ENCODE results near the gene WDFY4. TPM values are rescaled to one million over a fixed set of nuclear protein-coding genes. Genes with fewer than 3 reads are reported as not detected.

WDFY4 gene
- polyA plus RNA-seq, 1 of the 3 experiments (the other 2 are of a cell fraction): not detected

- Histone ChIP-seq H3K4me2 (no peak overlapping the region), H3K79me2 (ENCODE audit: insufficient read depth) (no peaks in the 10 kb centered on the region), H4K20me1 (ENCODE audit: insufficient read depth) (no peaks in the 10 kb centered on the region), H3K27ac (ENCODE audit: low read depth in 2 of 2, low read length in 1 of 2) (no peak overlapping the region), H3K4me1 (ENCODE audit: control insufficient read depth in 1 of 2, insufficient read depth in 2 of 2, low read depth in 1 of 2, low read length in 1 of 2) (no peaks in the 10 kb centered on the region; a peak in 1 of 4 replicates), H3K9me2 (no peaks in the 10 kb centered on the region), H2AFZ (ENCODE audit: low read depth) (no peak overlapping the region), H3K36me3 (replicated peaks in 1 of 2; ENCODE audit: control insufficient read depth in 1 of 2, insufficient read depth in 2 of 2, low read length in 1 of 2) (no peaks in the 10 kb centered on the region), H3F3A (replicated peaks; ENCODE audit: insufficient read depth) (no peaks in the 10 kb centered on the region), H3K4me3 (ENCODE audit: low read depth in 2 of 2, low read length in 1 of 2) (no peak overlapping the region), H3K27me3 (ENCODE audit: insufficient read depth) (no peaks in the 10 kb centered on the region), H3K9ac (no peak overlapping the region), H3K9me3 (no peaks in the 10 kb centered on the region)
- no peak for DNase-seq
- POLR2A ChIA-PET: no interaction called here
- TF ChIP-seq, protein P1, sequence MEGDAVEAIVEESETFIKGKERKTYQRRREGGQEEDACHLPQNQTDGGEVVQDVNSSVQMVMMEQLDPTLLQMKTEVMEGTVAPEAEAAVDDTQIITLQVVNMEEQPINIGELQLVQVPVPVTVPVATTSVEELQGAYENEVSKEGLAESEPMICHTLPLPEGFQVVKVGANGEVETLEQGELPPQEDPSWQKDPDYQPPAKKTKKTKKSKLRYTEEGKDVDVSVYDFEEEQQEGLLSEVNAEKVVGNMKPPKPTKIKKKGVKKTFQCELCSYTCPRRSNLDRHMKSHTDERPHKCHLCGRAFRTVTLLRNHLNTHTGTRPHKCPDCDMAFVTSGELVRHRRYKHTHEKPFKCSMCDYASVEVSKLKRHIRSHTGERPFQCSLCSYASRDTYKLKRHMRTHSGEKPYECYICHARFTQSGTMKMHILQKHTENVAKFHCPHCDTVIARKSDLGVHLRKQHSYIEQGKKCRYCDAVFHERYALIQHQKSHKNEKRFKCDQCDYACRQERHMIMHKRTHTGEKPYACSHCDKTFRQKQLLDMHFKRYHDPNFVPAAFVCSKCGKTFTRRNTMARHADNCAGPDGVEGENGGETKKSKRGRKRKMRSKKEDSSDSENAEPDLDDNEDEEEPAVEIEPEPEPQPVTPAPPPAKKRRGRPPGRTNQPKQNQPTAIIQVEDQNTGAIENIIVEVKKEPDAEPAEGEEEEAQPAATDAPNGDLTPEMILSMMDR (IDR thresholded peaks at IDR 0.05): no peak
- no peak for TF ChIP-seq NRF1 (IDR thresholded peaks at IDR 0.05; ENCODE audit: low read depth, low read length)
- TF ChIP-seq, protein P2, sequence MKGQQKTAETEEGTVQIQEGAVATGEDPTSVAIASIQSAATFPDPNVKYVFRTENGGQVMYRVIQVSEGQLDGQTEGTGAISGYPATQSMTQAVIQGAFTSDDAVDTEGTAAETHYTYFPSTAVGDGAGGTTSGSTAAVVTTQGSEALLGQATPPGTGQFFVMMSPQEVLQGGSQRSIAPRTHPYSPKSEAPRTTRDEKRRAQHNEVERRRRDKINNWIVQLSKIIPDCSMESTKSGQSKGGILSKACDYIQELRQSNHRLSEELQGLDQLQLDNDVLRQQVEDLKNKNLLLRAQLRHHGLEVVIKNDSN (IDR thresholded peaks at IDR 0.05; ENCODE audit: borderline replicate concordance, low read depth): no peak
- no peak for TF ChIP-seq RFX5 (IDR thresholded peaks at IDR 0.05; ENCODE audit: low read length)
- TF ChIP-seq RAD21 (IDR thresholded peaks at IDR 0.05; ENCODE audit: low read length): no peak
- no peak for TF ChIP-seq SIN3A (IDR thresholded peaks at IDR 0.05; ENCODE audit: borderline replicate concordance, low read depth, low read length)
- no peak for TF ChIP-seq FOSL2 (IDR thresholded peaks at IDR 0.05; ENCODE audit: borderline replicate concordance, low read depth)
- no peak for TF ChIP-seq YY1 (IDR thresholded peaks at IDR 0.05; ENCODE audit: low read depth)
- TF ChIP-seq POLR2AphosphoS5 (IDR thresholded peaks at IDR 0.05; ENCODE audit: low read depth, low read length): no peak
- TF ChIP-seq FOXM1 (IDR thresholded peaks at IDR 0.05; ENCODE audit: low read depth): no peak
- TF ChIP-seq TCF12 (IDR thresholded peaks at IDR 0.05): no peak
- TF ChIP-seq TEAD4 (IDR thresholded peaks at IDR 0.05; ENCODE audit: borderline replicate concordance, insufficient read depth): no peak
- no peak for TF ChIP-seq GABPA (IDR thresholded peaks at IDR 0.05; ENCODE audit: low read depth)
- TF ChIP-seq MXI1 (IDR thresholded peaks at IDR 0.05; ENCODE audit: low read depth, low read length): no peak
- TF ChIP-seq SMC3 (IDR thresholded peaks at IDR 0.05; ENCODE audit: low read depth, low read length): no peak
- CTCF ChIA-PET: no interaction called here
- 53% methylated on average over 9 of the region's 9 CpGs for WGBS (ENCODE audit: low lambda C conversion rate)
Observed at GRCh38 chr10:48794074-48794473, 109.4 kb downstream of the WDFY4 start.

- no peaks in the 10 kb centered on the region for H3K36me3 ChIP-seq (replicated peaks in 1 of 2; ENCODE audit: control insufficient read depth in 1 of 2, insufficient read depth in 2 of 2, low read length in 1 of 2)
- peaks cover 0 to 2% of the 10 kb centered on the region in 2 experiments; a peak in 1 of 4 replicates for H3K4me1 ChIP-seq (ENCODE audit: control insufficient read depth in 1 of 2, insufficient read depth in 2 of 2, low read depth in 1 of 2, low read length in 1 of 2)
- no peaks in the 10 kb centered on the region for H3K9me2 ChIP-seq
- H3K27ac ChIP-seq (ENCODE audit: low read depth in 2 of 2, low read length in 1 of 2): no peak overlapping the region
- TF ChIP-seq RAD21 (IDR thresholded peaks at IDR 0.05; ENCODE audit: low read length): no peak
- TF ChIP-seq RFX5 (IDR thresholded peaks at IDR 0.05; ENCODE audit: low read length): no peak
- TF ChIP-seq MAX (IDR thresholded peaks at IDR 0.05; ENCODE audit: low read depth): no peak
- TF ChIP-seq TEAD4 (IDR thresholded peaks at IDR 0.05; ENCODE audit: borderline replicate concordance, insufficient read depth): no peak
- TF ChIP-seq NFIC (IDR thresholded peaks at IDR 0.05; ENCODE audit: borderline replicate concordance): no peak
- TF ChIP-seq, protein P1 (IDR thresholded peaks at IDR 0.05): no peak
- TF ChIP-seq MEF2A (IDR thresholded peaks at IDR 0.05; ENCODE audit: borderline replicate concordance, low read depth): no peak
- no peak for TF ChIP-seq ELF1 (IDR thresholded peaks at IDR 0.05)
- no peak for TF ChIP-seq EP300 (IDR thresholded peaks at IDR 0.05; ENCODE audit: borderline replicate concordance in 1 of 2, low read depth in 1 of 2, low read length in 1 of 2)
- TF ChIP-seq GATA2 (CRISPR knock-in tag; IDR thresholded peaks at IDR 0.05): no peak
- TF ChIP-seq POLR2AphosphoS5 (IDR thresholded peaks at IDR 0.05; ENCODE audit: low read depth, low read length): no peak
- TF ChIP-seq TCF12 (IDR thresholded peaks at IDR 0.05): no peak
- no peak for TF ChIP-seq RXRA (IDR thresholded peaks at IDR 0.05; ENCODE audit: borderline replicate concordance, low read depth)
- no peak for TF ChIP-seq SIN3A (IDR thresholded peaks at IDR 0.05; ENCODE audit: borderline replicate concordance, low read depth, low read length)
- no peak overlapping the region for H2AFZ ChIP-seq (ENCODE audit: low read depth)
- no peak overlapping the region for H3K9ac ChIP-seq
- ChIA-PET POLR2A (no interaction called here), CTCF (no interaction called here)
- H3F3A ChIP-seq (replicated peaks; ENCODE audit: insufficient read depth): no peaks in the 10 kb centered on the region
- 22% methylated on average over 2 of the region's 2 CpGs for WGBS (ENCODE audit: low lambda C conversion rate)
- no peak for DNase-seq
- H3K79me2 ChIP-seq (ENCODE audit: insufficient read depth): no peaks in the 10 kb centered on the region
- no peaks in the 10 kb centered on the region for H3K27me3 ChIP-seq (ENCODE audit: insufficient read depth)
- H3K9me3 ChIP-seq: no peaks in the 10 kb centered on the region
- H4K20me1 ChIP-seq (ENCODE audit: insufficient read depth): no peaks in the 10 kb centered on the region
- no peak overlapping the region for H3K4me3 ChIP-seq (ENCODE audit: low read depth in 2 of 2, low read length in 1 of 2)
- no peak overlapping the region for H3K4me2 ChIP-seq
Observed at GRCh38 chr10:48796713-48797245, 112.1 kb downstream of the WDFY4 start.
